Measurements from ENCODE around the gene EXOG. TPM values are rescaled to one million over a fixed set of nuclear protein-coding genes. Genes with fewer than 3 reads are reported as not detected.

The EXOG gene
- total RNA-seq, 1 experiment from 2014 or later, result 8.3 TPM

GRCh38 chr3:38510631-38511030 is 14.5 kb downstream of the EXOG start:
- intact Hi-C loops (cut with micrococcal nuclease), result no loop called here
- no peak for ATAC-seq
- H4K20me1 ChIP-seq (ENCODE audit: insufficient read depth), result no peaks in the 10 kb centered on the region
- H3K27ac ChIP-seq (ENCODE audit: low read depth, low read length), result no peak overlapping the region
- no peaks in the 10 kb centered on the region for H3K9me3 ChIP-seq (ENCODE audit: control insufficient read depth in 1 of 2, insufficient read depth in 1 of 2, low read depth in 1 of 2, low read length in 2 of 2)
- CTCF ChIA-PET, result interaction anchor here (0.6 to 1.5 kb wide), 4 partner anchors 10 to 338 kb away, joined by 3 to 10 read pairs (median 6); no protein-coding TSS in a partner anchor
- RAD21 ChIA-PET (ENCODE audit: low non-redundant PET in 1 of 2, low total read pairs in 2 of 2, uncharacterized antibody in 2 of 2, unreplicated experiment in 2 of 2), result no interaction called here
- no peak overlapping the region for H3K4me3 ChIP-seq (replicated peaks in 1 of 2; ENCODE audit: low read depth in 1 of 2, low read length in 2 of 2)
- no peaks in the 10 kb centered on the region for H3K79me2 ChIP-seq (ENCODE audit: insufficient read depth, low read length)
- H3K27me3 ChIP-seq (ENCODE audit: insufficient read depth, low read length), result no peaks in the 10 kb centered on the region
- H2AFZ ChIP-seq (ENCODE audit: low read depth, low read length, poor library complexity, severe bottlenecking), result no peak overlapping the region
- H3K36me3 ChIP-seq (ENCODE audit: control insufficient read depth in 1 of 2, insufficient read depth in 2 of 2, low read length in 2 of 2), result peaks cover 6 to 11% of the 10 kb centered on the region in 2 experiments; a peak in 2 of 4 replicates
- H3K4me1 ChIP-seq (ENCODE audit: control insufficient read depth in 1 of 2, insufficient read depth in 2 of 2, low read length in 2 of 2), result no peaks in the 10 kb centered on the region
- BruUV-seq (replicated peaks), result no TSS peak
- POLR2A ChIA-PET, result no interaction called here
- no peak for DNase-seq (ENCODE audit: low read depth, low spot score)
- H3K9me2 ChIP-seq (ENCODE audit: insufficient read depth), result no peaks in the 10 kb centered on the region
- no peak overlapping the region for H3K9ac ChIP-seq (ENCODE audit: low read length)
- TF ChIP-seq POLR2AphosphoS5 (IDR thresholded peaks at IDR 0.05; ENCODE audit: low read depth, low read length) (no peak), EZH2phosphoT487 (IDR thresholded peaks at IDR 0.05; ENCODE audit: borderline replicate concordance) (no peak), SIN3A (IDR thresholded peaks at IDR 0.05; ENCODE audit: low read depth) (no peak), TCF7L2 (IDR thresholded peaks at IDR 0.05; ENCODE audit: borderline replicate concordance, extremely low read depth, insufficient read depth, insufficient read length) (no peak), EGR1 (IDR thresholded peaks at IDR 0.05; ENCODE audit: low read depth) (no peak)
- no peak overlapping the region for H3K4me2 ChIP-seq (ENCODE audit: low read length)

- H4K20me1 ChIP-seq (ENCODE audit: insufficient read depth), result no peaks in the 10 kb centered on the region
- H3K4me3 ChIP-seq (replicated peaks in 1 of 2; ENCODE audit: low read depth in 1 of 2, low read length in 2 of 2), result no peak overlapping the region
- intact Hi-C loops (cut with micrococcal nuclease), result no loop called here
- CTCF ChIA-PET, result interaction anchor here (1.3 kb wide), 1 partner anchor 10 kb away, joined by 8 read pairs; no protein-coding TSS in a partner anchor
- H3K27me3 ChIP-seq (ENCODE audit: insufficient read depth, low read length), result no peaks in the 10 kb centered on the region
- ATAC-seq (no peak), DNase-seq (ENCODE audit: low read depth, low spot score) (no peak)
- peaks cover 6 to 11% of the 10 kb centered on the region in 2 experiments; a peak in 2 of 4 replicates for H3K36me3 ChIP-seq (ENCODE audit: control insufficient read depth in 1 of 2, insufficient read depth in 2 of 2, low read length in 2 of 2)
- RAD21 ChIA-PET (ENCODE audit: low non-redundant PET in 1 of 2, low total read pairs in 2 of 2, uncharacterized antibody in 2 of 2, unreplicated experiment in 2 of 2), result no interaction called here
- TF ChIP-seq EZH2phosphoT487 (IDR thresholded peaks at IDR 0.05; ENCODE audit: borderline replicate concordance) (no peak), ZNF274 (IDR thresholded peaks at IDR 0.05; ENCODE audit: low read depth, low read length) (no peak), ZBTB33 (IDR thresholded peaks at IDR 0.05; ENCODE audit: extremely low read depth, insufficient replicate concordance, low read length) (no peak), YY1 (IDR thresholded peaks at IDR 0.05; ENCODE audit: extremely low read depth, insufficient replicate concordance, low read depth, low read length) (no peak), SRF (IDR thresholded peaks at IDR 0.05; ENCODE audit: low read depth) (no peak), ZFX (IDR thresholded peaks at IDR 0.05) (no peak), FOSL1 (IDR thresholded peaks at IDR 0.05; ENCODE audit: low read depth) (no peak)
- H3K9me3 ChIP-seq (ENCODE audit: control insufficient read depth in 1 of 2, insufficient read depth in 1 of 2, low read depth in 1 of 2, low read length in 2 of 2), result no peaks in the 10 kb centered on the region
- H3K79me2 ChIP-seq (ENCODE audit: insufficient read depth, low read length), result no peaks in the 10 kb centered on the region
- no peak overlapping the region for H2AFZ ChIP-seq (ENCODE audit: low read depth, low read length, poor library complexity, severe bottlenecking)
- no peaks in the 10 kb centered on the region for H3K9me2 ChIP-seq (ENCODE audit: insufficient read depth)
- POLR2A ChIA-PET, result no interaction called here
- no peak overlapping the region for H3K9ac ChIP-seq (ENCODE audit: low read length)
- no TSS peak for BruUV-seq (replicated peaks)
- H3K4me2 ChIP-seq (ENCODE audit: low read length), result no peak overlapping the region
- H3K4me1 ChIP-seq (ENCODE audit: control insufficient read depth in 1 of 2, insufficient read depth in 2 of 2, low read length in 2 of 2), result no peaks in the 10 kb centered on the region
- H3K27ac ChIP-seq (ENCODE audit: low read depth, low read length), result no peak overlapping the region
Observed at GRCh38 chr3:38511546-38511945, 15.4 kb downstream of the EXOG start.
